Cerebellar nuclear complex (tissue), 1 donor: ENCODE data around the gene PHC2.

Experiments
- DNase-seq, 2 experiments: peaks; one replicate each; lab custom pipeline; 2025; lab: John Stamatoyannopoulos, UW

The PHC2 gene

DNA sequence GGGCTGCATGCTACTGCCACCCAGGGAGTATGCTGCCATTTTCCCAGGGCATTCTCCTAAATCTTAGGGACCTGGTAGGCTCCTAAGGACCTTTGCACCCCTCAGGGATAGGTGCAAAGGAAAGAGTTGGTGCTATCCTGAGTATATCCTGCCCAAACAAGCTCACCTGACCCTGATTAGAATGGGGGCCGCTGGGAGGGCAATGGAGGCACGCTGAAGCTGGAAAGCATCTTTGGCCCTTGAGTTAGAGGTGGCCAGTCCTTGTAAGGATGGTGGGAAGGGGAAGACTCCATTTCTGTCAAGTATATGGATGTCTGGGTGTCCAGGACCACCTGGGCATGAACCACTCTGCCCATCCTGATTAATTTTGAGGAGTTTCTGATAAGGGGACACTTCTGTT lies 61.1 kb downstream of the PHC2 start:
- DNase-seq = no peak

DNA sequence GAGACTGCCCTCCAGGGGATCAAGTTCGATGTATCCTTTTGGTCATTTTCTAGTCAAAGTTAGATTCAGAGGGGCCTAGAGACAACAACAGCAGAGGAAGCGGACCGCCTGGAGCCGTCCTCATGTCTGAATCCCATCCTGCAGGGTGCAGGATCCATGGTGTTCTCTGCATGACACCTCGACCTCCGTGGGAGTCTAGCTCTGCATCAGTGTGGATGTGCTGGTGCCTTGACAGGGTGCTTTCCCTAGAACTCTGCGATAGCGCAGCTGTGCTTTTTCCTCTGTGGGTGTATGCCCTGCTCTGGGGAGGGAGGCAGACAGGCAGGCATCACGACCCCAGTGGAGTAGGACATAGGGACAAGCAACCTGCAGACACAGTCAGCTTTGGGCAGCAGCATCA lies 61.8 kb downstream of the PHC2 start:
- DNase-seq = no peak

DNA sequence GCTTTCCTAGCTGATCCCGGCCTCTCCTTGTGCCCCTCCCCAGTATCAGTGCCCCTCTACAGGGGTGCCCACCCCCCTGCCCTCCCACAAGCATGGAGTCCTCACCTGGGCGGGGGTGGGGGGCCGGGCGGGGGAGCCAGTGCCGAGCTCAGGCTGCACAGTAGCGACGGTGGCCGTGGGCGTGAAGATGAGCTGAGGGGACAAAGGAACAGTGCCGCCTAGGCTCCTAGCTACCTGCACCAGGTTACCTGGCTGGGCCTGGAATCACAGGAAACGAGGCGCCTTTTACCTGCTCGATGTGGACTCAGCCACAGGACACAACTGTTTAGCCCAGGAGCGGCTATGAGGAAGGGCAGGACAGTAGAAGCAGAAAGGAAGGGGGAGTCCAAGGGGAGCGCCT lies 62.5 kb downstream of the PHC2 start:
- DNase-seq = no peak

DNA sequence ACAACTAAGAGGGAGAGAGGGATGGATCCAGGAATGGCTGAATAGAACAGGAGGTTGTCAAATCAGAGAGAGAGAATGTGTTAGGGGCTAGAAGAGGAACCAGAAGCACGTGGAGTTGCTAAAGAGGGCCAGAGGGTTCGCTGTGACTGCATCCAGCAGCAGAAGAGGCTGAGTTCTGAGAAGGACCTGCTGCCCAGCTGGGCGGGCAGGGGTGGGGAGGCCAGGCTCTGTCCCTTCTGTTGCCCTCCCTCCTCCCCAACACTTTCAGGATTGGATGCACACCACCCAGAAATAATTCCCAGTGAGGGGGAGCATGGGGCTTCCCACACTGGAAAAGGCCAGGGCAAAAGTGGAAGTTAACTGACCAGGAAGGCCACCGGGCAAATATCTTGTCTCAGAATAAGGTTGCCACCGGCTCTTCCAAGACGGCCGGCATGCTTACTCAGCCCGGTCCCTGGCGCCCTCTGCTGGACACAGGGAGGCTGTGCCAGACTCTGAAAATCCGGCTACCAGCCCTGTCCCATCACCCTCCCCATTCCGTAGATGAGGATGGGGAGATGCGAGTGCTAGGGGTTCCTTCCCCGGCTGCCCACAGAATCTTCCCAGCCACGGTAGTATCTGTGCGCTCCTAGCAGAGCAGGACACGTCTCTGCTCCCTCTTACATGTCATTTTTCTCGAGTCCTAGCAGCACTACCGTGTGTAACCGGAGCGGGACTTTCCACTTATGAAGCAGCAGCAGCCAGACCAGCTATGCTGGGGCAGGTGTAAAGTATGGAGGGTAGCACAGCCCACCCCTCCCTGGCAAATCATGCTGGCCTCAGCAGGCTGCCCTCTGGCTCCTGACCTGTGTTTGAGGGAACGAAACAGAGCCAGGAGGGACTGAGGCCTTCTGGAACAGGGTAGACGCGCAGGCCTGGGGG lies 63.1 kb downstream of the PHC2 start:
- peak in 1 of 2 experiments; percentile 93 for DNase-seq

DNA sequence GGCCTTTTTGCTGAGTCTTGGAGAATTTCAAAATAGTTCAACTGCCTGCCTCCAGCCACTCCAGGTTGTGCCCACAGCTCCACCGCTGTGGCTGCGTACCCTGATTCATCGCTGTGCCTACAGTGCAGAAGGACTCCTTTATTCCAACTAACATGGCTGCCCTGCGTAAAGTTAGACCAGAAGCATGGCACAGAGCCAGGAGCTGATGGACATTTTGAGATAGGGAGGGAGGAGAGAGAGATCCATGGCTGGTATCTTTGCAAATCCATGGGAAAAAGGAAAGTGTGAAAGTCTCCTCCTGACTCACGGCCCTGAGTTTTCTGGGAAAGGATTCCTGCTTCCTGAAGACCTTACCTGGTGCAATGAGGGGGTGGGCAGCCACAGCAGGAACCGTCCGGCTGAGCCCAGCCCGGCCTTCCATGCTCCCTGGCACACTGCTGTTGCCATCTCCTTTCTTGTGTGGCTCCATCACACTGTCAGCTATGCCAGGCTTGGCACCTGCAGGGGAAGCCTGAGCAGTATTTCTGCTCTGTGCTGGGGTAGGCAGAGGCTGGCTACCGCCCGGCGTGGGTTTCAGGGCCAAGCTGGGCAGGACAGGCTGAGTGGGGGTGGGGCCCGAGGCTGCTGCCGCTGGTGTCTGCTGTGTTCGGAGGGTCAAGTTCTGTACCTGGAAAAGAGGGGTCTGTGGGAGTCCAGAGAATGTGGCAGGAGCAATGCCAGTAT lies 64.0 kb downstream of the PHC2 start:
- no peak for DNase-seq

DNA sequence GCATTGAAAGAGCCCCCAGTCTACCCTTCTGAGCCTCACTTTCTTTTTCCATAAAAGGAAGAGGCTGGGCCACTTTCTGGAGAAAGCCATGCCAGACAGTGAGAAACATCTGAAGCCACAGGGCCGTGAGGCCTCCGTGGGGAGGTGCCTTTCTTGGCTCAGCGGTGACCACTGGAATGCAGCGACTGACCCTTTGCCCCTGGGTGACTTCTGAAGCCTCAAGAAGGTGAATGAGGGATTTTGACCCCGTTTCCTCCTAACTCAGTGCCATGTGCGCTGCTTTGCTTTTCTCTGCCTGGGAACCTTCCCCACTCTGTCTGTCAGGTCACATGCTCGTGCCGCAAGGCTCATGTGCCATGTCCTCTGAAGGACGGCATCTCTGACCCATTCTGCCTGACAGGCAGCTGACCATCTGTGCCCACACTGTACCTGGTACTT lies 65.3 kb downstream of the PHC2 start:
- peak in 1 of 2 experiments; percentile 42 for DNase-seq

DNA sequence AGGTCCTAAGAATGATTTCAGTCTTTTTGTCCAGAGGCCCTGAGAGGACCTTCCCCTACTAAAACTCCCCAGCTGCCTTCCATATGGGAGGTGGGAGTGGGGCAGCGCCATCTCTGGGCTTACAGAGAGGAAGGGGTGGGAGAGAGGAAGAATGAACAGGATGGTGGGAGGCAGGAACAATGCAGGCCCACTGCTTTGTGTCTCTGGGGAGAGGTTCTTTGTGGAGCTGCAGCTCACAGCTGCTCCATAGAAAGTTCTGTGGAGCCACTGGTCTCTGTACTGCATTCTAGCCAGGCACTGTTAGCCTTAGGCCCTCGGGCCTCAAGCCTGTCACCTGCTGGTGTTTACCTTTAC lies 66.4 kb downstream of the PHC2 start:
- no peak for DNase-seq

DNA sequence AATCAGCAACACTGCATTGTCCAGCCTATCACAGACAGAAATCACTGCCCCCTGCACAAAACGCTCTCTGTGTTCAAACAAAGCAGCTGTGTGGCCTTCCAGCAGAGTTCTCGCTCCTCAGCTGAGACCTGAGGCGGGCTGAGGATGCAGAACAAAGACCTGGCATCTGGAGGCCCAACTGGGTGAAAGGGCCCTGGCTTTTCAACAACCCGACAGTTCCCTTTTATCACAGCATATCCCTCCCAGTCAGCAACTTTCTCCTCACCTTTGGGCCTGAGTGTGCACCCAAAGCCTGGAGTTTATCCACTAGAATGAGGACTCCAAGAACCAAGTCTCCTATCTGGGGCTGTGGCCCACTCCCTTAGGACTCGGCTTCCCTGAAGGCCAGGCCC lies 67.4 kb downstream of the PHC2 start:
- DNase-seq = no peak

DNA sequence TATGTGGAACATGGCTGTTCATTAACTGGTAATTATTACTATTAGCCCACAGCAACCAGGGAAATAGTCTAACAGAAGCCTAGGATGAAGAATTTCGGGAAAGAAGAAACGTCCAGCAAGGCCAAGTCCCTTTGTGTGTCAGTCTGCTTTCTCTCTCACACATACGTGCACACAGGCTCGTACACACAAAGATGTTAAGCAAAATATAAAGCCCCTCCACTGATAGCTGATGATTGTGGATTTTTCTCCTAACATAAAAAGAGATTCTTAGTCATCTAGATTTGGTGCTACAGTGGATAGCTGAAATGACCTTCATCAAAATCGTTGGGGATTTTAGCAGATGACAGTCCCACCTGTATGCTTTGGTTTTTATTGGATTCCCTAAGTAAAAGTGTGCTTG lies 67.9 kb downstream of the PHC2 start:
- no peak for DNase-seq

DNA sequence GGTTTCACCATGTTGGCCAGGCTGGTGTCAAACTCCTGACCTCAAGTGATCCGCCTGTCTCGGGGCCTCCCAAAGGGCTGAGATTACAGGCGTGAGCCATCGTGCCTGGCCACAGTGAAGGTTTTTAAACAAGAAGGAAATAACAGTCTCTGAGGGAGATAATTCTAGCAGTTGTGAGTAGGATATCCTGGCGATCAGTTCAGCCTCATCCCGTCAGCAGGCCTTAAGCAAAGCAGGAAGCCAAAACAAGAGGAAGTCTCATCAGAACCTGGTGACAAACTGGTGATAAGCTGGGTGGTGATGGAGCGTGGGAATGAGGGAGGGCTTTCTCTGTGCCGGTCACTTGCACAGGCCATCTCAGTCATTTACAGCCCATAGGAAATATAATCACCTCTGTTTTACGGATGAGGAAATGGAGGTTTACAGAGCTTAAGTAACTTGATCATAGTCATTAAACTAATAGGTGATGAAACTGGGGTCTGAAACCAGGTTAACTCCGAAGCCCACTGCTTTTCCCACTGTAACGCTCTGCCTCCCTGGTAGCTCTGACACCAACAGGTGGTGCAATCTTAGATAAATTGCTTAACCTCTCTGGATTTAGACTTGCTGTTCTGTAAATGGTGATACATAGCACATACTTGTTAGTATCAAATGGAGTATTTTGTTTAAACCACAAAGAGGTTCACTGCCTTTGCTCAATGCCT lies 69.2 kb downstream of the PHC2 start:
- no peak for DNase-seq

DNA sequence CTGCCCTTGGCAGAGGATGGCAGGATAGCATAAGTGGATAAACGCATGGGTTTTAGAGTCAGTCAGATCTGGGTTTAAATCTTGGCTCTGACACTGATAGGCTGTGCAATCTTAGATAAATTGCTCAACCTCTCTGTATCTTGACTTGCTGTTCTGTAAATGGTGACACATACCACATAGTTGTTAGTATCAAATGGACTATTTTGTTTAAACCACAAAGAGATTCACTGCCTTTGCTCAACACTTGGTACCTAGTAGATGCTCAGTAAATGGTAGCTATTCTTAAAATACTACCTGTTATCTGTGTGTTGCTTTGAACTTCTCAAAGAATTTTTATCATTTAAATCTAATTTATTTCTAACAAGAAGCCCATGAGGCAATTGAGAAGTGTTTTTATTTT lies 70.5 kb downstream of the PHC2 start:
- no peak for DNase-seq

DNA sequence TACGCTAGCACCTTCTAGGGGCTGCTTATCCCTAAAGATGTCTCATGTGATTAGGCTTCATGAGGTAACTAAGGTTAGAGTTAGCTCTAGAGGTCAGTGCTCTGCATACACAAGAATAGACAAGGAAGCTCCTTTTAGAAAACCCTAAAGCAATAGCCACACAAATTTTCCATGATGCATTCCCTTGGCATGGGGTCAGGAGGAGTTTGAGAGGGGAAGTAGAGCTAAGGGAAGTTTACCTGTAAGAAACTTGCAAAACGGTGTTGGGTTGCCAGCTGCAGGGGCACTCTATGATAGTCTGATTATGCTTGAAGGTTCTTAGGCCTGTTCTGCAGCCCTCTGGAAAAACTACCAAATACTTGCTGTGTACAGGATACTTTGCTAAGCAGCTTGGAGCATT lies 71.0 kb downstream of the PHC2 start:
- DNase-seq = no peak

DNA sequence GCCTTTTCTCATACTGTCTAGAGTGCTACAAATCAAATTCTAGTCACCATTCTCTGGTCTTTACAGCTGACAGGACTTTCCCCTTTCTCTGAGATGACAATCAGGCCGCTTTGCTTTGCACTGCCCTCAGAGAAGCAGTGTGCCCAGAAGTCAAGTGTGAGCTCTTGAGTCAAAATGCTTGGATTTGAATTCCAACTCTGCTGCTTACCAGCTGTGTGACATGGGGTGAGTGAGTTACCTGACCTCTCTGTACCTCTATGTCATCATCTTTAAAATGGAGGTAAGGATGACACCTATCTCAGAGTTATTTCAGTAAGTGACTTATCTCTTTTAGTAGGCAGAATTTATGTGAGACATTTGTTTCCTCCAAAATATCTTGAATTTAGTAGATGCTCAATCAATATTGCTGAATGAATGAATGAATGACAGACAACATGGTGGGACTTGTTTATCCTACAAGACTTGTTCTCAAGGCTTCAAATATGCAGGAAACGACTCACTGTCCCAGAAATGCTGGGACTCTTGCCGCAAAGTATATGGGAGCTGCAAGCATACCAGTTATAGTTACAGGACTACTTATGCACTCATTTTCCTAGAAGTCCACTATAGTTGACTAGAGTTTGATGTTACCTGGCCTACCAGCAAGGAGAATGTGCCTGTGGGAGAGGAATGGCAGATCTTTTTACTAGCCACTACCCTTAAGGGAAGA lies 71.9 kb downstream of the PHC2 start:
- DNase-seq = no peak

DNA sequence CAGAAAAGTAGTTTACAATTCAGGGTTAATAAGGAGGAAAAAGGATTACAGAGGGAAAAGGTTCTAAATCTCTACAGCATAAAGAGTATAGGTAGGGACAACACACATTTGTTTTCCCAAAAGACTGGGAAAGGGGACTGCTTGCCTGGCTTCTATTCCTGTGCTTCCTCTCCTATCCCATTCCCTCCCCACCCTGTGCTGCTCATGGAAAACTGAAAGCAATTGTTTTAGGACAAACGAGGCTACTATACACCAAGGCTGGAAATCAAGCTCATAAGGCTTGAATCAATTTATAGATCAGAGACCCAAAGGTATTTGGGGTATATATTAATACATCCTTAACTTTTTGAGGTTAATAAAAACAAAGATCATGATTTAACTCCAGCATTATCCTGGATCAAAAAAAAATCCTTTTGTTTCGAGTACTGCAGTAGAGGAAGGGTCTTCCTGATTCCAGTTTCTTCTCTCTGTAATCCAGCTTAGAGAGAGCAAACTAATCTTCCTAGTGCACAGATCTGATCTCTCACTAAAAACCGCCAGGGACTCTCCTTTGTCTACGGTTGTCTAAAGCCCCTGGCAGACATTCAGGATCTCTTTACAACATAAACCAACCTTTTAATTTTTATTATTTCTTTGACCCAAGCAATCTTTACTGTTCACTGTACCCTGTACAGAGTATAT lies 72.6 kb downstream of the PHC2 start:
- no peak for DNase-seq

DNA sequence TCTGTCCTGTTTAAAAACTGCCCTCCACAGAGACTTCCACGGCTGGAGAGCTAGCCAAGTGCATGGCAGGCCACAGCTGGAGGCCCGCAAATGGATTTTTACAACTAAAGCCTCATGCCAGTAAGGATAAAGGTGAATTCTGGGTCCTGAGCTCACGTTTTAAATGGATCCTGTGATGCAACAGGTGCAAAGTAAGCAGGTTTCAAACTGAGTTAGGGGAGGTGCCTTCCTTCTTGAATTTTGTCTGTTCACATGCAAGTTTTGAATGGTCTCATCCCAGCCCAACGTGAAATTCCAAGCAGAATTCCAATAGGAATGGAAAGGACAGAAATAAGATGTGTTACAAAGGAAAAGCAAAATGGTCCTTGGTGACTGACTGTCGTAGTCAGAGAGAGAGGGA lies 73.8 kb downstream of the PHC2 start:
- DNase-seq = no peak

DNA sequence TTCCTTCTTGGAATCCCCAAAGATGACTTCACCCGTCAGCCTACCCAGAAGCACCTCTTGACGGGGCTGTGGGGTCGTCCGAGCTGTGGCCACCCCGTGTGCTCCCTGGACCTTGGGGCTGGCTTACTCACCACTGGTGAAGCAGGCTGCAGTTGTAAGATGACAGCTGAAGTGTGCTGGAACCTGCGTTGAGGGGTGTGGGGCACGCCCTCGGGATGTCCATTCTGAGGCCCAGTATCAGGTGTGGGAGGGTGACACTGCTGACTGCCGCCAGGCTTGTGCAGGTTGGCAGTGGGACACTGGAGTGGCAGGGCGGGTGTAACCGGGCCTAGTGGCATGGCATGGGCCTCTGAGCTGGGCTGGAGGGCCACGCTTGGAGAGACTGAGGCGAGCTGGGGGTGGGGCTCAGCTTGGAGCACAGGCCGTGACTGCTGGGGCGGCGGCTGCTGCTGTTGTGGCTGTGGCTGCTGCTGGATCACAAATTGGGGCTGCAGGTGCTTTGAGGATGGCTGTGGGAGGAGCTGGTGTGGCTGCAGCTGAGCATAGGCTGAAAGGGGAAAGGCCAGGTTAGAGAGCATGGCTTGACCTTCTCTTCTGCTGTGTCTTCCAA lies 76.1 kb downstream of the PHC2 start:
- DNase-seq = no peak

DNA sequence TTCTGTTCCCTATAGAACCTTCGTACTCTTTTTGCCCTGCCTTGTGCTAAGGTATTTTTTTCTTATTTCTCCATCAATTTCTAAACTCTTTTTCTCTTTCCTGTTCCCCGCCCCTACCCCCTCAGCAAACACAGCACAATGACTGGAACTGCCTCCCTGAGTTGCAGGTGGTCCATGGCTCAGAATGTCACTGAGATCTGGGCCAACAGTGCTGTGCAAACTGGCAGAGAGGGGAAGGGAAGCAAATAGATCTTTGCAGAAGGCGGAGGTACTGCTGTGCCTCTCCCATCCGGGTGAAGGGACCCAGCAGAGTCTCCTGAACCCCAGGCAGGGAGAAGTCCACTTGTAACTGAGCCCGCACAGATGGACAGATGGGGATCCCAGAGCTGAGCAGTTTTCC lies 77.4 kb downstream of the PHC2 start:
- DNase-seq = no peak

DNA sequence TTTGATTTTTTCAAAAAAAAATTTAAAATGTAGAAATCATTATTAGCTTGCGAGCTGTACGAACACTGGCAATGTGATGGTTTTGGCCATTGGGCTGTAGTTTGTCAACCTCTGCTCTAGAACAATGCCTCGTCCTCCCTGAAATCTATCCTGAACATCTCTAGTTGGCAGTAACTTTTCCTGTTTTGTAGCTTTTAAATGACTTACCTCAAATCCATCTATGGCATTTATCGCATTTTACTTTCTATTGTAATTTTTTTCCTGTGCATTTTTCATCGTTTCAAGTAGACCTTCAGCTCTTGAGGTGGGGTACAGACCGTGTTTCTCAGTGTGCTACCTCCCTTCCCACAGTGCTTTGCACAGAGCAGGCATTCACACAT lies 79.6 kb downstream of the PHC2 start:
- DNase-seq = no peak

DNA sequence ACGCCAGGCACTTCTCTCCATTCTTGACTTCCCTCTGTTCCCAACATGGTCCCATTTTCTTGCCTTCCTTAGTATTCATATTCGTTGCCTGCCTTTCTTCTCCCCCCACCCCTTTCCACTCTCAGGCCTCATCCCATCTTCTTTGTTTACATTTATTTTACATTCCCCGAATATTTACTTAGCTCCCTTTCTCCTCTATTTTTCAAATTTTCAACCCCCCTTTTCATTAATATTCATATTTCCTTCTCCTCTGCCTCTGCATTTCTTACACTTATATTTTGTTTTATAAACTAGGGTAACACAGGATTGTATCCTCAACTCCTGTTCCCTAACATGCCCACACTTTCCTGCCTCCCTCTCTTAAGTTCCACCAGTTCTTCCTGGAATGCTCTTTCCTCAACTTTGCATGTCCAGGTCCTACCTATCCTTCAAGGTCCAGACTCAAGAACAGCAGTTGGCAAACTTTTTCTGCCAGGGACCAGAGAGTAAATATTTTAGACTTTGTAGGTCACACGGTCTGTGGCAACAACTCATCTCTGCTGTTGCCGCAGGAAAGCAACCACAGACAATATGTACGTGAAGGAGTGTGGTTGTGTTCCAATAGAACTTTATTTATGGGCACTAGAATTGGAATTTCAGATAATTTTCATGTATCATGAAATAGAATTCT lies 80.1 kb downstream of the PHC2 start:
- DNase-seq = no peak

DNA sequence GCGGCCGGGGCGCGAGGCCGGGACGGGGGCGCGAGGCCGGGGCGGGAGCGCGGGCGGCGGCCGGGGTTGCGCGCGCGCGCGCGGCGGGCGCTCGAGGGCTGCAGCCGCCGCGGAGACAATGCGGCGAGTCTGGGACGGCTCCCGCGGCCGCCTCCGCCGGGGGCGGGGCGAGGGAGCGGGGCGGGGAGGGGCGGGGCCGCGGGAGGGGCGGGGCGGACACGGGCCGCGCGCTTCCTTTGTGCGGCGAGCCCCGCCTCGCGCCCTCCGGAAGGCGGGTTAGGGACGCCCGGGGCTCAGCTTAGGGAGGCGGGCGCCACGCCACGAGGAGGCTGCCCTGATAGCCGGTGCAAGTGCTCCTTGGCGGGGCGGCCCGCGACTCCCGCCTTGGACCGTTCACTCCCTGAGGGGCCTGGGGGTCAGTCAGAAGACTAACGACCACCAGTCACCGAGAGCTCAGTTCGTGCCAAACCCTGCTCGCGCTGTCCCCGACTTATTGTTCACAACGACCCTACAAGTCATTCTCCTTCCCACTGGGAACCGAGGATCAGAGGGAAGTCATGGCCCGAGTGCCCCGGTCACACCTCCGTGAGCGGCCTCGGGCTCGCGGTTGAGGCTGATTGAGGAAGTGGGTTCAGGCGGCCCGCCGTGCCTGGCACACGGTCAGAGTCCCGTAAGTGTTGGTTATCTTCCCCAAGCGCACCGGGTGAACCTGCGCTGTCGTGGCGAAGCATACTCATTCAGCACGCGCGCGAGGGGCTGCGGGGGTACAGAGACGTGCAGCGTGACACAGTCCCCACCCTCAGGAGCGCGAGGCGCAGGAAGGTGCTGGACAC lies 80.9 kb downstream of the PHC2 start:
- peak in 1 of 2 experiments; percentile 31 for DNase-seq
